Liver (tissue), 9 donors: ENCODE results near the gene CSNK1A1L. TPM values are rescaled to one million over a fixed set of nuclear protein-coding genes. Genes with fewer than 3 reads are reported as not detected.
"Not testable (repeated sequence)": the region's sequence is repeated elsewhere in the genome, so short reads cannot be mapped to it uniquely, and the experiment has no call there.

Source experiments
- DNase-seq: peaks from one replicate; pipeline ENCODE4 v3.0.0-alpha.2; 2017; ENCODE audit warnings: low spot score
- H3K27ac ChIP-seq, 2 donors: one replicate each; pipeline ENCODE4 v1.7.0; 2013; ENCODE audit warnings: inconsistent platforms in 2 of 2, low read length in 2 of 2, control low read depth in 1 of 2, low read depth in 1 of 2, mild to moderate bottlenecking in 1 of 2
- H3K27me3 ChIP-seq, 4 donors: one replicate each; pipeline versions ENCODE4 v1.6.1 to v1.7.0; 2013; ENCODE audit warnings: low read length in 3 of 4, inconsistent platforms in 1 of 4, mild to moderate bottlenecking in 1 of 4, moderate library complexity in 1 of 4; ENCODE audit not compliant: control insufficient read depth in 4 of 4, insufficient read depth in 4 of 4
- H3K36me3 ChIP-seq, 4 donors: one replicate each; pipeline versions ENCODE4 v1.6.1 to v1.7.0; 2013; ENCODE audit warnings: low read length in 3 of 4, mild to moderate bottlenecking in 3 of 4, low read depth in 1 of 4, moderate library complexity in 1 of 4; ENCODE audit not compliant: control insufficient read depth in 4 of 4, insufficient read depth in 3 of 4
- H3K4me1 ChIP-seq, 4 donors: one replicate each; pipeline versions ENCODE4 v1.6.1 to v1.7.0; 2013; ENCODE audit warnings: low read length in 3 of 4, mild to moderate bottlenecking in 3 of 4, moderate library complexity in 1 of 4; ENCODE audit not compliant: control insufficient read depth in 4 of 4, insufficient read depth in 4 of 4
- H3K4me3 ChIP-seq, 3 donors: one replicate each; pipeline versions ENCODE4 v1.6.1 to v1.7.0; 2013; ENCODE audit warnings: low read length in 3 of 3, control low read depth in 1 of 3, low read depth in 1 of 3, mild to moderate bottlenecking in 1 of 3
- H3K9ac ChIP-seq, 2 donors: one replicate each; pipeline ENCODE4 v1.7.0; 2013; ENCODE audit warnings: low read length in 2 of 2, mild to moderate bottlenecking in 2 of 2, moderate library complexity in 2 of 2, control low read depth in 1 of 2, low read depth in 1 of 2
- H3K9me3 ChIP-seq, 4 donors: one replicate each; pipeline versions ENCODE4 v1.6.1 to v1.7.0; 2013; ENCODE audit warnings: low read length in 3 of 4; ENCODE audit not compliant: control insufficient read depth in 4 of 4
- EGR1 ChIP-seq, 2 donors: IDR thresholded peaks; 2 replicates each; pipeline ENCODE4 v1.6.1; 2016 to 2018; ENCODE audit warnings: antibody characterized with exemption in 2 of 2, low read depth in 2 of 2
- FOXA2 ChIP-seq: IDR thresholded peaks from 2 replicates; pipeline ENCODE4 v1.6.1; 2016; ENCODE audit warnings: antibody characterized with exemption
- GABPA ChIP-seq, 2 donors: IDR thresholded peaks in 1 of 2; conservative IDR thresholded peaks in 1 of 2; 2 replicates each; pipeline ENCODE4 v1.6.1; 2016; ENCODE audit warnings: antibody characterized with exemption in 2 of 2, mild to moderate bottlenecking in 1 of 2, moderate library complexity in 1 of 2
- HNF4A ChIP-seq, 2 donors: conservative IDR thresholded peaks; 2 replicates each; pipeline ENCODE4 v1.6.1; 2016; ENCODE audit warnings: antibody characterized with exemption in 2 of 2, mild to moderate bottlenecking in 2 of 2
- HNF4G ChIP-seq: IDR thresholded peaks from 2 replicates; pipeline ENCODE4 v1.6.1; 2016; ENCODE audit warnings: antibody characterized with exemption
- JUND ChIP-seq, 2 donors: IDR thresholded peaks; 2 replicates each; pipeline ENCODE4 v1.6.1; 2016; ENCODE audit warnings: antibody characterized with exemption in 2 of 2
- NR2F2 ChIP-seq: IDR thresholded peaks from 2 replicates; pipeline ENCODE4 v1.6.1; 2016; ENCODE audit warnings: antibody characterized with exemption
- RAD21 ChIP-seq, 2 donors: IDR thresholded peaks; 2 replicates each; pipeline ENCODE4 v1.6.1; 2016; ENCODE audit warnings: antibody characterized with exemption in 2 of 2, mild to moderate bottlenecking in 2 of 2
- YY1 ChIP-seq: IDR thresholded peaks from 2 replicates; pipeline ENCODE4 v1.6.1; 2016; ENCODE audit warnings: antibody characterized with exemption, mild to moderate bottlenecking
- WGBS: extraction: QIAGEN DNeasy Blood & Tissue Kit; methylation state at CpG from one replicate; pipeline ENCODE4 v1.1.7; 2013; 5-methylcytosine and 5-hydroxymethylcytosine counted together
- polyA plus RNA-seq, 2 donors: library from polyadenylated mRNA; stranded (reverse) in 1 of 2; unstranded in 1 of 2; fragments of 200-250 nt in 1 of 2; fragments of >200 nt in 1 of 2; fragmentation: Nextera tagmentation in 1 of 2; extraction: Ambion mirVana in 1 of 2; gene quantifications; one replicate each; pipeline versions ENCODE4 v1.2.1 to v1.2.3, GENCODE V29; 2013 to 2015
- total RNA-seq, 2 donors: library from RNA; depleted of rRNA; stranded (reverse); fragments of >200 nt; gene quantifications; one replicate each; pipeline ENCODE4 v1.2.3, GENCODE V29; 2014
- TF ChIP-seq, protein P1 (sequence below): IDR thresholded peaks from 2 replicates; pipeline ENCODE4 v1.6.1; 2016; ENCODE audit warnings: antibody characterized with exemption, mild to moderate bottlenecking
- TF ChIP-seq, protein P2 (sequence below): IDR thresholded peaks from 2 replicates; pipeline ENCODE4 v1.6.1; 2016; ENCODE audit warnings: antibody characterized with exemption
- TF ChIP-seq, protein P3 (sequence below): IDR thresholded peaks from 2 replicates; pipeline ENCODE4 v1.6.1; 2016; ENCODE audit warnings: antibody characterized with exemption
- TF ChIP-seq, protein P4 (sequence below): fragments of 150-350 bp; IDR thresholded peaks from 2 replicates; pipeline ENCODE4 v1.5.1; 2017; ENCODE audit warnings: improper control_type of control experiment, low read depth, low read length; ENCODE audit not compliant: missing input control
- donor health status: healthy.
- donor health status: healthy.
- donor health status: healthy.
- donor health status: healthy.
- donor health status: healthy.

CSNK1A1L gene
- total and polyA plus RNA-seq, 4 donors, result not detected

- no peaks in the 10 kb centered on the region for H3K9me3 ChIP-seq
- 87% methylated on average over 6 of the region's 6 CpGs for WGBS
- H3K4me1 ChIP-seq, result no peaks in the 10 kb centered on the region
- H3K9ac ChIP-seq, result no peak overlapping the region
- TF ChIP-seq, protein P1, sequence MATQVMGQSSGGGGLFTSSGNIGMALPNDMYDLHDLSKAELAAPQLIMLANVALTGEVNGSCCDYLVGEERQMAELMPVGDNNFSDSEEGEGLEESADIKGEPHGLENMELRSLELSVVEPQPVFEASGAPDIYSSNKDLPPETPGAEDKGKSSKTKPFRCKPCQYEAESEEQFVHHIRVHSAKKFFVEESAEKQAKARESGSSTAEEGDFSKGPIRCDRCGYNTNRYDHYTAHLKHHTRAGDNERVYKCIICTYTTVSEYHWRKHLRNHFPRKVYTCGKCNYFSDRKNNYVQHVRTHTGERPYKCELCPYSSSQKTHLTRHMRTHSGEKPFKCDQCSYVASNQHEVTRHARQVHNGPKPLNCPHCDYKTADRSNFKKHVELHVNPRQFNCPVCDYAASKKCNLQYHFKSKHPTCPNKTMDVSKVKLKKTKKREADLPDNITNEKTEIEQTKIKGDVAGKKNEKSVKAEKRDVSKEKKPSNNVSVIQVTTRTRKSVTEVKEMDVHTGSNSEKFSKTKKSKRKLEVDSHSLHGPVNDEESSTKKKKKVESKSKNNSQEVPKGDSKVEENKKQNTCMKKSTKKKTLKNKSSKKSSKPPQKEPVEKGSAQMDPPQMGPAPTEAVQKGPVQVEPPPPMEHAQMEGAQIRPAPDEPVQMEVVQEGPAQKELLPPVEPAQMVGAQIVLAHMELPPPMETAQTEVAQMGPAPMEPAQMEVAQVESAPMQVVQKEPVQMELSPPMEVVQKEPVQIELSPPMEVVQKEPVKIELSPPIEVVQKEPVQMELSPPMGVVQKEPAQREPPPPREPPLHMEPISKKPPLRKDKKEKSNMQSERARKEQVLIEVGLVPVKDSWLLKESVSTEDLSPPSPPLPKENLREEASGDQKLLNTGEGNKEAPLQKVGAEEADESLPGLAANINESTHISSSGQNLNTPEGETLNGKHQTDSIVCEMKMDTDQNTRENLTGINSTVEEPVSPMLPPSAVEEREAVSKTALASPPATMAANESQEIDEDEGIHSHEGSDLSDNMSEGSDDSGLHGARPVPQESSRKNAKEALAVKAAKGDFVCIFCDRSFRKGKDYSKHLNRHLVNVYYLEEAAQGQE, result no peak
- TF ChIP-seq YY1 (no peak), JUND (IDR thresholded peaks at IDR 0.05) (no peak), HNF4G (no peak), HNF4A (conservative IDR thresholded peaks at IDR 0.05) (no peak), NR2F2 (no peak), FOXA2 (no peak), EGR1 (IDR thresholded peaks at IDR 0.05; ENCODE audit: low read depth in 2 of 2) (no peak)
- TF ChIP-seq, protein P2, sequence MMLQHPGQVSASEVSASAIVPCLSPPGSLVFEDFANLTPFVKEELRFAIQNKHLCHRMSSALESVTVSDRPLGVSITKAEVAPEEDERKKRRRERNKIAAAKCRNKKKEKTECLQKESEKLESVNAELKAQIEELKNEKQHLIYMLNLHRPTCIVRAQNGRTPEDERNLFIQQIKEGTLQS, result no peak
- H3K27me3 ChIP-seq, result no peaks in the 10 kb centered on the region
- no peak for DNase-seq
- H3K27ac ChIP-seq, result no peak overlapping the region
- H3K4me3 ChIP-seq, result no peak overlapping the region
- H3K36me3 ChIP-seq, result no peaks in the 10 kb centered on the region
These were observed 39.5 kb downstream of the CSNK1A1L start for GRCh38 chr13:37065890-37066526.

- peak overlapping the region in 1 of 2 donors; percentile 90 for H3K9ac ChIP-seq
- H3K4me3 ChIP-seq, result peak overlapping the region; percentile 73 to 98 (median 92)
- no peaks in the 10 kb centered on the region for H3K27me3 ChIP-seq
- H3K4me1 ChIP-seq, result peaks cover 3 to 14% (median 8%) of the 10 kb centered on the region in 4 donors
- no peaks in the 10 kb centered on the region for H3K9me3 ChIP-seq
- no peak for DNase-seq
- no peaks in the 10 kb centered on the region for H3K36me3 ChIP-seq
- TF ChIP-seq RAD21 (IDR thresholded peaks at IDR 0.05) (no peak), GABPA (IDR thresholded peaks at IDR 0.05 in 1 of 2, conservative IDR thresholded peaks at IDR 0.05 in 1 of 2) (peak in 1 of 2 donors; percentile 8)
- peak overlapping the region in 1 of 2 donors; percentile 84 for H3K27ac ChIP-seq
- 10% methylated on average over 10 of the region's 10 CpGs for WGBS
These were observed 45.6 kb downstream of the CSNK1A1L start for GRCh38 chr13:37059848-37060192.

DNA sequence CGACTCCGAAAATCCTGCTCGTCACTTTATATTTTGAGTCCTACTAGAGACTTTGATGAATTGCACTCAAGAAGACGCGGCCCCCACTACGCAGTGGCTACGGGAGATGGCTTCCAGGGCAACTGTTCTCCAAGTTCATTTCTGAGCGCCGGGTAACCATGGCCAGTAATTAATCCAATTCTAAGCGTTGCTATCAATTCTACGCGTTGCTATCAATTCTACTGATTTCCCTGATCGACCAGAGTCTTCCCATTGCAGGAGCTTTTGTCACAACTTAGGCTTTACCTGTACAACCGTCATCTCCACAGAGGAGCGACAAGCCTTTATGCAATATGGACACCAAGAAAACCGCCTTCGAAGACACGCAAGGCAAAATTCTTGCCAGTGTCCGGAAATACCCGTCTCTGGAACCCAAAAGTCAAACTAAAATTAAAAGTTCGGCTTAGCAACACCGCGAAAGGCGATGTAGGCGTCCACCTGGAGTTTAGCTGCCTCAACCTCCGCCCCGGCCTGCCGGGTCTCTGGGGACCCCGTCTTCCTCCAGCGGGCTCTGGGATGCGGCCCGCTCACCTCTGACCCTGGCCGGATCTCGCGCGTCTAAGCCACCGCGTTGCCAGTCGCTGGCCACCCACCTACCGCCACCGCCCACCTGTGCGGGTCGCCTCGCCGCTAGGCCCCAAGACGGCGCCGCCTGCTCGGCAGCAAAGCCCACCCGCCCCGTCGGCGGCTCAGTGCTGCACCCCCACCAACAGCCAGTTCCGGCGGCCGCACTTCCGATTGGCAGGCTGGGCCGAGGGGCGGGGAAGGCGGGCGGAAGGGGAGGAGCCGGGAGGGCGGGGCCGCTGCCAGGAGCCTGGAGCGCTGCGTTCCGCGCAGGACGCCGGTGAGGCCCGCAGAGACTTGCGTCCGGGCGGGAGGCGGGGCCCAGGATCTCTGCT, 46.3 kb downstream of the CSNK1A1L start, which contains the start of gene SUPT20H:
Gene SUPT20H, minus strand, starts transcription at position 779 of the 938 bp plus-strand sequence. CDS start 8,198 bp downstream, outside the sequence.
- Histone ChIP-seq H3K27me3 (no peaks in the 10 kb centered on the region), H3K9ac (peak within 1 kb of the TSS; percentile 79 to 90), H3K4me1 (peaks cover 3 to 14% (median 8%) of the 10 kb centered on the region in 4 donors), H3K27ac (peak within 1 kb of the TSS; percentile 77 to 84), H3K4me3 (peak within 1 kb of the TSS; percentile 92 to 98 (median 98)), H3K36me3 (no peaks in the 10 kb centered on the region), H3K9me3 (no peaks in the 10 kb centered on the region)
- TF ChIP-seq YY1 (peak; percentile 74), GABPA (IDR thresholded peaks at IDR 0.05 in 1 of 2, conservative IDR thresholded peaks at IDR 0.05 in 1 of 2) (peak; percentile 44 to 88), RAD21 (IDR thresholded peaks at IDR 0.05) (no peak)
- TF ChIP-seq, protein P3, sequence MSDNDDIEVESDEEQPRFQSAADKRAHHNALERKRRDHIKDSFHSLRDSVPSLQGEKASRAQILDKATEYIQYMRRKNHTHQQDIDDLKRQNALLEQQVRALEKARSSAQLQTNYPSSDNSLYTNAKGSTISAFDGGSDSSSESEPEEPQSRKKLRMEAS, result peak; percentile 7
- TF ChIP-seq, protein P4, sequence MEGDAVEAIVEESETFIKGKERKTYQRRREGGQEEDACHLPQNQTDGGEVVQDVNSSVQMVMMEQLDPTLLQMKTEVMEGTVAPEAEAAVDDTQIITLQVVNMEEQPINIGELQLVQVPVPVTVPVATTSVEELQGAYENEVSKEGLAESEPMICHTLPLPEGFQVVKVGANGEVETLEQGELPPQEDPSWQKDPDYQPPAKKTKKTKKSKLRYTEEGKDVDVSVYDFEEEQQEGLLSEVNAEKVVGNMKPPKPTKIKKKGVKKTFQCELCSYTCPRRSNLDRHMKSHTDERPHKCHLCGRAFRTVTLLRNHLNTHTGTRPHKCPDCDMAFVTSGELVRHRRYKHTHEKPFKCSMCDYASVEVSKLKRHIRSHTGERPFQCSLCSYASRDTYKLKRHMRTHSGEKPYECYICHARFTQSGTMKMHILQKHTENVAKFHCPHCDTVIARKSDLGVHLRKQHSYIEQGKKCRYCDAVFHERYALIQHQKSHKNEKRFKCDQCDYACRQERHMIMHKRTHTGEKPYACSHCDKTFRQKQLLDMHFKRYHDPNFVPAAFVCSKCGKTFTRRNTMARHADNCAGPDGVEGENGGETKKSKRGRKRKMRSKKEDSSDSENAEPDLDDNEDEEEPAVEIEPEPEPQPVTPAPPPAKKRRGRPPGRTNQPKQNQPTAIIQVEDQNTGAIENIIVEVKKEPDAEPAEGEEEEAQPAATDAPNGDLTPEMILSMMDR, result no peak
- DNase-seq, result peak; percentile 96
- under 1% methylated on average over 75 of the region's 75 CpGs for WGBS

DNA sequence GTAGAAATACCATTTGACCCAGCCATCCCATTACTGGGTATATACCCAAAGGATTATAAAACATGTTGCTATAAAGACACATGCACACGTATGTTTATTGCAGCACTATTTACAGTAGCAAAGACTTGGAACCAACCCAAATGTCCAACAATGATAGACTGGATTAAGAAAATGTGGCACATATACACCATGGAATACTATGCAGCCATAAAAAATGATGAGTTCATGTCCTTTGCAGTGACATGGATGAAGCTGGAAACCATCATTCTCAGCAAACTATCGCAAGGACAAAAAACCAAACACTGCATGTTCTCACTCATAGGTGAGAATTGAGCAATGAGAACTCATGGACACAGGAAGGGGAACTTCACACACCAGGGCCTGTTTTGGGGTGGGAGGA, 49.2 kb downstream of the CSNK1A1L start:
- not testable (repeated sequence) for H3K9me3 ChIP-seq, DNase-seq, H3K27ac ChIP-seq, H3K36me3 ChIP-seq, H3K4me3 ChIP-seq, H3K9ac ChIP-seq, H3K27me3 ChIP-seq
- WGBS, result 85% methylated on average over 2 of the region's 2 CpGs
- H3K4me1 ChIP-seq, result peaks cover 3 to 14% (median 8%) of the 10 kb centered on the region in 4 donors
